22Rv1 (cell line): ENCODE data around the gene CAMKMT.

Experiments
- CTCF ChIP-seq: fragments of 450-650 bp; IDR thresholded peaks from 2 replicates; pipeline ENCODE4 v1.5.1; 2017; ENCODE audit warnings: mild to moderate bottlenecking
- ZFX ChIP-seq: fragments of 450-650 bp; IDR thresholded peaks from 2 replicates; pipeline ENCODE4 v1.6.1; 2017; ENCODE audit warnings: antibody characterized with exemption, borderline replicate concordance

- TF ChIP-seq CTCF: peak; percentile 31
- TF ChIP-seq ZFX: no peak
Measured at GRCh38 chr2:44342854-44343253, 18.9 kb upstream of the CAMKMT start.
